AG09309 (cell line): Measurements from ENCODE around the gene ZBTB17.

Source experiments
- DNase-seq: peaks from one replicate; pipeline ENCODE4 v3.0.0-alpha.2; 2010; ENCODE audit warnings: low read depth
- H3K4me3 ChIP-seq: 2 replicates; pipeline ENCODE4 v1.5.1; 2011; ENCODE audit warnings: mild to moderate bottlenecking, low read depth, low read length, moderate library complexity; ENCODE audit not compliant: control insufficient read depth
- CTCF ChIP-seq: IDR thresholded peaks from 2 replicates; pipeline ENCODE4 v1.5.1; 2011; ENCODE audit warnings: mild to moderate bottlenecking, low read depth, low read length, inconsistent platforms; ENCODE audit not compliant: insufficient read depth, control insufficient read depth; ENCODE audit errors: missing control alignments

Gene ZBTB17

GRCh38 chr1:16019644-16020277 is 43.9 kb upstream of the ZBTB17 start:
- no peak for TF ChIP-seq CTCF
- H3K4me3 ChIP-seq, result no peak overlapping the region
- DNase-seq, result no peak

GRCh38 chr1:16018749-16019643 is 43.1 kb upstream of the ZBTB17 start:
- no peak overlapping the region for H3K4me3 ChIP-seq
- no peak for TF ChIP-seq CTCF
- DNase-seq, result no peak

- no peak for TF ChIP-seq CTCF
- no peak overlapping the region for H3K4me3 ChIP-seq
- DNase-seq, result no peak
These were observed 42.4 kb upstream of the ZBTB17 start for GRCh38 chr1:16018308-16018707.

GRCh38 chr1:16017461-16018303 is 41.8 kb upstream of the ZBTB17 start, which contains the start of gene HSPB7:
HSPB7 (minus strand) TSS chr1:16018043; CDS start chr1:16017963, 80 bp downstream.
- no peak for TF ChIP-seq CTCF
- DNase-seq, result no peak
- peak within 1 kb of the TSS; percentile 14 for H3K4me3 ChIP-seq

- no peak for DNase-seq
- no peak for TF ChIP-seq CTCF
- no peak overlapping the region for H3K4me3 ChIP-seq
These were observed 41.2 kb upstream of the ZBTB17 start for GRCh38 chr1:16017076-16017460.
